Activated CD8-positive, alpha-beta T cell treated with anti-CD3 and anti-CD28 coated beads for 36 hours (primary cell): ENCODE measurements around the gene ZFR. TPM values are rescaled to one million over a fixed set of nuclear protein-coding genes. Genes with fewer than 3 reads are reported as not detected.
A peak's percentile ranks its signal among the peaks of the same experiment; 100 is the strongest.
"Not testable (repeated sequence)": the region's sequence is repeated elsewhere in the genome, so short reads cannot be mapped to it uniquely, and the experiment has no call there.

Experiments
- ATAC-seq: fragments of 200-7000 bp; cut with Tn5 transposase; one replicate; pipeline ENCODE4 v1.10.0; 2021; ENCODE audit warnings: mild to moderate bottlenecking, moderate library complexity
- CTCF ChIA-PET: fragments of 350-600 bp; sonication (Branson Sonifier 250); formaldehyde crosslinking; loops from one replicate; lab custom pipeline; 2021; ENCODE audit warnings: antibody characterized with exemption; lab: Charles Lee
- POLR2A ChIA-PET: fragments of 350-600 bp; sonication (Branson Sonifier 250); formaldehyde crosslinking; loops from one replicate; lab custom pipeline; 2021; ENCODE audit warnings: antibody characterized with exemption; lab: Charles Lee
- DNase-seq: peaks from one replicate; pipeline ENCODE4 v3.0.0-alpha.2; 2020
- H3K27ac Mint-ChIP-seq: one replicate; pipeline ENCODE4 v1.8.0; 2021; ENCODE audit warnings: mild to moderate bottlenecking, mixed read lengths
- H3K27me3 Mint-ChIP-seq: one replicate; pipeline ENCODE4 v1.8.0; 2021; ENCODE audit warnings: mixed read lengths
- H3K36me3 Mint-ChIP-seq: one replicate; pipeline ENCODE4 v1.8.0; 2021; ENCODE audit warnings: low read depth, mixed read lengths
- H3K4me1 Mint-ChIP-seq: one replicate; pipeline ENCODE4 v1.8.0; 2021; ENCODE audit warnings: low read depth, mixed read lengths
- H3K4me3 Mint-ChIP-seq: one replicate; pipeline ENCODE4 v1.8.0; 2021; ENCODE audit warnings: mild to moderate bottlenecking, moderate library complexity, mixed read lengths
- H3K9me3 Mint-ChIP-seq: one replicate; pipeline ENCODE4 v1.8.0; 2021; ENCODE audit warnings: mixed read lengths
- intact Hi-C: fragments of 100-400 bp; cut with micrococcal nuclease; formaldehyde crosslinking; loops from one replicate; pipeline ENCODE4 v1.10.0; 2022
- total RNA-seq, 2 experiments: library from RNA; stranded (reverse); gene quantifications; one replicate each; pipeline ENCODE4 v1.2.3, GENCODE V29; 2021
- TF ChIP-seq, protein P1 (sequence below): fragments of 200-600 bp; IDR thresholded peaks from one replicate; pipeline ENCODE4 v1.8.0; 2022; ENCODE audit warnings: antibody characterized with exemption, mild to moderate bottlenecking

ZFR gene
- total RNA-seq, 2 experiments from 2014 or later: 56.8 to 59.2 TPM

DNA sequence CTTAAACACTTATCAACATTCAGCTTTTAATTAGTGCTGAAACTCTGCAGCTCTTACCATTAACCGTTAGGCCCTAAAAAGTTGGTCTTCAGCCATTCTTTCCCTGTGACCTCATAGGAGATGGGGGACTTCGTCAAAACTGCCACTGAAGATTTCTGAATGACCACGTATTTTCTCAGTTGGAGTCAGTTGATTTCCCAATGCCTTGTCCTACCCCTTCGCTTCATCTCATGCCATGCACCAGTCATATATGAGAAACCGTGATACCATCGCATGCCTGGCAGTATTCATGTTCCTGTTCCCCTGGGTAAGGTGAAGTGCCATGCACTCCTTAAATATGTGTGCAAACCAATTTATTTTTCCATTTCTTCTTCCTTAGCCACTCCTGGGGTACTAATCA lies 10.8 kb upstream of the ZFR start:
- no peak for DNase-seq
- no peaks in the 10 kb centered on the region for H3K4me1 Mint-ChIP-seq
- TF ChIP-seq, protein P1, sequence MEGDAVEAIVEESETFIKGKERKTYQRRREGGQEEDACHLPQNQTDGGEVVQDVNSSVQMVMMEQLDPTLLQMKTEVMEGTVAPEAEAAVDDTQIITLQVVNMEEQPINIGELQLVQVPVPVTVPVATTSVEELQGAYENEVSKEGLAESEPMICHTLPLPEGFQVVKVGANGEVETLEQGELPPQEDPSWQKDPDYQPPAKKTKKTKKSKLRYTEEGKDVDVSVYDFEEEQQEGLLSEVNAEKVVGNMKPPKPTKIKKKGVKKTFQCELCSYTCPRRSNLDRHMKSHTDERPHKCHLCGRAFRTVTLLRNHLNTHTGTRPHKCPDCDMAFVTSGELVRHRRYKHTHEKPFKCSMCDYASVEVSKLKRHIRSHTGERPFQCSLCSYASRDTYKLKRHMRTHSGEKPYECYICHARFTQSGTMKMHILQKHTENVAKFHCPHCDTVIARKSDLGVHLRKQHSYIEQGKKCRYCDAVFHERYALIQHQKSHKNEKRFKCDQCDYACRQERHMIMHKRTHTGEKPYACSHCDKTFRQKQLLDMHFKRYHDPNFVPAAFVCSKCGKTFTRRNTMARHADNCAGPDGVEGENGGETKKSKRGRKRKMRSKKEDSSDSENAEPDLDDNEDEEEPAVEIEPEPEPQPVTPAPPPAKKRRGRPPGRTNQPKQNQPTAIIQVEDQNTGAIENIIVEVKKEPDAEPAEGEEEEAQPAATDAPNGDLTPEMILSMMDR: no peak
- POLR2A ChIA-PET: no interaction called here
- H3K27ac Mint-ChIP-seq: no peak overlapping the region
- H3K27me3 Mint-ChIP-seq: peaks cover 2% of the 10 kb centered on the region
- CTCF ChIA-PET: interaction anchor here (2.4 kb wide), 1 partner anchor 135 kb away, joined by 9 read pairs; no protein-coding TSS in a partner anchor
- H3K9me3 Mint-ChIP-seq: no peaks in the 10 kb centered on the region
- no peak overlapping the region for H3K4me3 Mint-ChIP-seq
- H3K36me3 Mint-ChIP-seq: no peaks in the 10 kb centered on the region
- no peak for ATAC-seq
- intact Hi-C loops: no loop called here

DNA sequence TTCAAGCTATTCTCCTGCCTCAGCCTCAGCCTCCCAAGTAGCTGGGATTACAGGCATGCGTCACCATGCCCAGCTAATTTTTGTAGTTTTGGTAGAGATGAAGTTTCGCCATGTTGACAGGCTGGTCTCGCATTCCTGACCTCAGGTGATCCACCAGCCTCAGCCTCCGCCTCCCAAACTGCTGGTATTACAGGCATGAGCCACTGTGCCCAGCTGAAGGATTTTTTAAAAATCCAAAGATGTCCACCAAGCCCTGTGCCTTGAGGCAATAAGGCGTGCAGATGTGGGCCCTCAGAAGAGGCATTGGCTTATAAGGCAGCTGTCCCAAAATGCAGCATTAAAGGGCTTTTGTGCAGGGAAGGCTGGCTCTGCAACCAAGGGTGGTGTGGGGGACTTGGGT lies 10.3 kb upstream of the ZFR start:
- H3K4me3 Mint-ChIP-seq: no peak overlapping the region
- POLR2A ChIA-PET: no interaction called here
- ATAC-seq (no peak), DNase-seq (no peak)
- H3K36me3 Mint-ChIP-seq: no peaks in the 10 kb centered on the region
- no peaks in the 10 kb centered on the region for H3K4me1 Mint-ChIP-seq
- TF ChIP-seq, protein P1: no peak
- no peak overlapping the region for H3K27ac Mint-ChIP-seq
- H3K9me3 Mint-ChIP-seq: no peaks in the 10 kb centered on the region
- peaks cover 2% of the 10 kb centered on the region for H3K27me3 Mint-ChIP-seq
- intact Hi-C loops: no loop called here
- CTCF ChIA-PET: interaction anchor here (1.4 to 2.4 kb wide), 2 partner anchors 51 to 135 kb away, joined by 3 to 9 read pairs; no protein-coding TSS in a partner anchor

DNA sequence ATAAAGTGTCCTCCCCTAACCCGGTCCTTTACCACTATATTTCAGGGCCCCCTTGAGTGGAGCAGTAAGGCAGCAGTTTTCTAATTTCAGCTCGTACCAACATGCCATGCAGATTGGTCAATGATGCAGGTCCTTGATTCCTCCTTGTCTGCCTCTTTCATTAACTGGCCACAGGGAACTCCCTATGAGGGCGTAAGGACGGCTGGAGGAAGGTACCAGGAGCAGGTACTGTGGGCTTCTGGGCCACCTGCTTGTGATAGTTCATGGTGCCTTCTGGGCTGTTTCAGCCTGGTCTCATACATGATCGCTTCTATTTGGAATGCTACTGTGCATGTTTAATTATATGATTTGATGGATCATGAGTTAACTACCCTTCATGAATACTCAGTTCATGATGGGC lies 9.4 kb upstream of the ZFR start:
- TF ChIP-seq, protein P1: no peak
- CTCF ChIA-PET: interaction anchor here (0.8 to 1.4 kb wide), 2 partner anchors 11 to 52 kb away, joined by 3 read pairs; no protein-coding TSS in a partner anchor
- intact Hi-C loops: no loop called here
- no peak for ATAC-seq
- Mint-ChIP-seq H3K9me3 (no peaks in the 10 kb centered on the region), H3K4me1 (no peaks in the 10 kb centered on the region), H3K27me3 (peaks cover 3% of the 10 kb centered on the region), H3K4me3 (no peak overlapping the region), H3K36me3 (no peaks in the 10 kb centered on the region), H3K27ac (no peak overlapping the region)
- POLR2A ChIA-PET: interaction anchor here (1.3 kb wide), 1 partner anchor 9 kb away, joined by 5 read pairs; the partner anchor contains the start of gene ZFR
- no peak for DNase-seq

DNA sequence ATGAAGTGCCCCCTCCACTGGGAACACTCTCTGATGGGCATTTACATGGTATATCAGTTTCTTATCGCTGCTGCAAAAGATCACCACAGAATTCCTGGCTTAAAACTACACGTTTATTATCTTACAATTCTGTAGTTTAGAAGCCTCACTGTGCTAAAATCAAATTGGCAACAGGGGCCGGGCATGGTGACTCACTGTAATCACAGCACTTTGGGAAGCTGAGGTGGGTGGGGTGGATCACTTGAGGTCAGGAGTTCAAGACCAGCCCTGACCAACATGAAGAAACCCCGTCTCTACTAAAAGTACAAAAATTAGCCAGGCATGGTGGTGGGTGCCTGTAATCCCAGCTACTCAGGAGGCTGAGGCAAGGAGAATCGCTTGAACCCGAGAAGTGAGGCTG lies 7.8 kb upstream of the ZFR start:
- intact Hi-C loops, ATAC-seq, H3K9me3 Mint-ChIP-seq, H3K4me1 Mint-ChIP-seq, H3K27me3 Mint-ChIP-seq, DNase-seq, POLR2A ChIA-PET, H3K36me3 Mint-ChIP-seq, H3K4me3 Mint-ChIP-seq, H3K27ac Mint-ChIP-seq: not testable (repeated sequence)
- CTCF ChIA-PET: interaction anchor here (0.6 to 1.0 kb wide), 2 partner anchors 11 to 53 kb away, joined by 3 read pairs; no protein-coding TSS in a partner anchor

DNA sequence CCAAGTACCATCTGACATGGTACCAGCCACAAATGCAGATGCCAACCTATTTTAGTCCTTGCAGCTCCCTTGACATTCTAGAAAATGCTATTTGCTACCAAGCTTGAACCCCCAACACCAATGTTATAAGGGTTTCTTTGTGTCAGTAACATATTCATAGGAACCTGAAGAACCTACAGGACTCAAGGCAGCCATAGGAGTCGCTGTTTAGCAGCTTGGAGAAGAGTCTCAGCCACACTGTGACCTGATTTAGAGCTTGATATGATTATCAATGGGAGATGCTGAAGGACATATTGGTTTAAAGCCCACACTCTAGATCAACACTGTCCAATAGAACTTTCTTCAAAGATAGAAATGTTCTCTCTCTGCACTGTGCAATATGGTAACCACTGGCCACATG lies 6.4 kb upstream of the ZFR start:
- no peaks in the 10 kb centered on the region for H3K4me1 Mint-ChIP-seq
- no peak for DNase-seq
- H3K27me3 Mint-ChIP-seq: peaks cover 3% of the 10 kb centered on the region
- CTCF ChIA-PET: interaction anchor here (1.0 kb wide), 1 partner anchor 139 kb away, joined by 3 read pairs; no protein-coding TSS in a partner anchor
- intact Hi-C loops: no loop called here
- no peak overlapping the region for H3K4me3 Mint-ChIP-seq
- H3K9me3 Mint-ChIP-seq: no peaks in the 10 kb centered on the region
- H3K27ac Mint-ChIP-seq: no peak overlapping the region
- POLR2A ChIA-PET: interaction anchor here (0.7 kb wide), 1 partner anchor 39 kb away, joined by 3 read pairs; no protein-coding TSS in a partner anchor
- H3K36me3 Mint-ChIP-seq: no peaks in the 10 kb centered on the region
- no peak for ATAC-seq
- TF ChIP-seq, protein P1: peak; percentile 8
